DND-41 (cell line): Measurements from ENCODE around the gene STARD13.

Experiments
- ATAC-seq: fragments of 200-7000 bp; cut with Tn5 transposase; 3 replicates; pipeline ENCODE4 v1.9.1; 2021; ENCODE audit warnings: low read depth; ENCODE audit not compliant: insufficient read depth
- DNase-seq: peaks from one replicate; pipeline ENCODE4 v3.0.0-alpha.2; 2020
- H2AFZ ChIP-seq: 2 replicates; pipeline ENCODE4 v1.6.0; 2012; ENCODE audit warnings: low read depth, low read length
- H3K27ac ChIP-seq: 2 replicates; pipeline ENCODE4 v1.5.1; 2012; ENCODE audit warnings: low read length, inconsistent platforms
- H3K27me3 ChIP-seq: fragments of 200-600 bp; sonication (generic); 2 replicates; pipeline ENCODE4 v1.6.0; 2012; ENCODE audit warnings: low read length, mild to moderate bottlenecking, inconsistent platforms; ENCODE audit not compliant: insufficient read depth, poor library complexity
- H3K36me3 ChIP-seq: 2 replicates; pipeline ENCODE4 v1.5.1; 2012; ENCODE audit warnings: low read length, inconsistent platforms; ENCODE audit not compliant: insufficient read depth
- H3K4me1 ChIP-seq: 2 replicates; pipeline ENCODE4 v1.5.1; 2012; ENCODE audit warnings: mild to moderate bottlenecking, low read length; ENCODE audit not compliant: insufficient read depth
- H3K4me2 ChIP-seq: 2 replicates; pipeline ENCODE4 v1.6.0; 2012; ENCODE audit warnings: mild to moderate bottlenecking, moderate library complexity, low read length, inconsistent platforms; ENCODE audit not compliant: insufficient read depth
- H3K4me3 ChIP-seq, 2 experiments: fragments of 200-600 bp in 1 of 2; shearing (Covaris generic) in 1 of 2; 2 replicates each; pipeline ENCODE4 v1.5.1; 2012 to 2016; ENCODE audit warnings: inconsistent platforms in 2 of 2, low read length in 2 of 2, mild to moderate bottlenecking in 2 of 2, low read depth in 1 of 2, moderate library complexity in 1 of 2
- H3K79me2 ChIP-seq: 2 replicates; pipeline ENCODE4 v1.6.0; 2012; ENCODE audit warnings: low read length, inconsistent platforms; ENCODE audit not compliant: insufficient read depth
- H3K9ac ChIP-seq: 2 replicates; pipeline ENCODE4 v1.6.0; 2012; ENCODE audit warnings: low read depth, mild to moderate bottlenecking, inconsistent platforms, low read length, moderate library complexity
- H3K9me3 ChIP-seq: 2 replicates; pipeline ENCODE4 v1.5.1; 2012; ENCODE audit warnings: low read length, moderate library complexity, mild to moderate bottlenecking, inconsistent platforms; ENCODE audit not compliant: insufficient read depth, severe bottlenecking
- H4K20me1 ChIP-seq: 2 replicates; pipeline ENCODE4 v1.6.0; 2012; ENCODE audit warnings: low read length; ENCODE audit not compliant: insufficient read depth
- CTCF ChIP-seq: IDR thresholded peaks from 2 replicates; pipeline ENCODE4 v1.5.1; 2012; ENCODE audit warnings: borderline replicate concordance, low read length, moderate library complexity, mild to moderate bottlenecking; ENCODE audit not compliant: poor library complexity, severe bottlenecking; ENCODE audit errors: extremely low read depth
- EZH2 ChIP-seq: IDR thresholded peaks from 3 replicates; pipeline ENCODE4 v1.6.1; 2012; ENCODE audit warnings: borderline replicate concordance, low read depth, mild to moderate bottlenecking, moderate library complexity, low read length, inconsistent platforms; ENCODE audit not compliant: severe bottlenecking

The STARD13 gene

GRCh38 chr13:33275916-33276315 lies 9.6 kb downstream of the STARD13 start:
- Histone ChIP-seq H3K4me1 (no peaks in the 10 kb centered on the region), H3K9me3 (no peaks in the 10 kb centered on the region), H3K9ac (no peak overlapping the region), H3K4me3 (no peak overlapping the region), H3K36me3 (no peaks in the 10 kb centered on the region), H3K4me2 (no peak overlapping the region), H4K20me1 (no peaks in the 10 kb centered on the region), H3K79me2 (no peaks in the 10 kb centered on the region), H3K27ac (no peak overlapping the region), H3K27me3 (no peaks in the 10 kb centered on the region), H2AFZ (no peak overlapping the region)
- DNase-seq (no peak), ATAC-seq (no peak)
- TF ChIP-seq EZH2: no peak
- no peak for TF ChIP-seq CTCF

- Histone ChIP-seq H3K9ac (no peak overlapping the region), H3K4me1 (no peaks in the 10 kb centered on the region), H3K36me3 (no peaks in the 10 kb centered on the region), H4K20me1 (no peaks in the 10 kb centered on the region), H3K79me2 (no peaks in the 10 kb centered on the region), H3K4me2 (no peak overlapping the region), H3K4me3 (no peak overlapping the region), H3K9me3 (no peaks in the 10 kb centered on the region), H3K27me3 (no peaks in the 10 kb centered on the region), H2AFZ (no peak overlapping the region), H3K27ac (no peak overlapping the region)
- ATAC-seq: no peak
- TF ChIP-seq CTCF (no peak), EZH2 (no peak)
- no peak for DNase-seq
Observed at GRCh38 chr13:33274264-33274663, 11.3 kb downstream of the STARD13 start.

- H3K36me3 ChIP-seq: no peaks in the 10 kb centered on the region
- H3K4me1 ChIP-seq: no peaks in the 10 kb centered on the region
- no peak overlapping the region for H2AFZ ChIP-seq
- no peak for DNase-seq
- no peak for TF ChIP-seq CTCF
- TF ChIP-seq EZH2: no peak
- H3K79me2 ChIP-seq: no peaks in the 10 kb centered on the region
- no peak overlapping the region for H3K9ac ChIP-seq
- no peak overlapping the region for H3K27ac ChIP-seq
- no peak for ATAC-seq
- no peak overlapping the region for H3K4me3 ChIP-seq
- no peaks in the 10 kb centered on the region for H3K9me3 ChIP-seq
- H3K4me2 ChIP-seq: no peak overlapping the region
- H4K20me1 ChIP-seq: no peaks in the 10 kb centered on the region
- no peaks in the 10 kb centered on the region for H3K27me3 ChIP-seq
Observed at GRCh38 chr13:33272531-33273124, 12.9 kb downstream of the STARD13 start.
